Astrocyte (in vitro differentiated cells and primary cell): Measurements from ENCODE around the gene TUBE1. TPM values are rescaled to one million over a fixed set of nuclear protein-coding genes. Genes with fewer than 3 reads are reported as not detected.

ENCODE experiments used
- DNase-seq: peaks from one replicate; pipeline ENCODE4 v3.0.0-alpha.2; 2010; ENCODE audit warnings: low read depth
- FAIRE-seq: peaks from 2 replicates; lab custom pipeline; 2011; peaks lifted over from hg19 to GRCh38; lab: Jason Lieb, UNC
- H2AFZ ChIP-seq: 2 replicates; pipeline ENCODE4 v1.6.0; 2012; ENCODE audit warnings: low read depth, low read length, inconsistent platforms
- H3K27ac ChIP-seq: 2 replicates; pipeline ENCODE4 v1.5.1; 2011; ENCODE audit warnings: low read depth, low read length, inconsistent platforms
- H3K27me3 ChIP-seq: 2 replicates; pipeline ENCODE4 v1.6.0; 2011; ENCODE audit warnings: low read length, inconsistent platforms; ENCODE audit not compliant: insufficient read depth
- H3K36me3 ChIP-seq: 2 replicates; pipeline ENCODE4 v1.5.1; 2011; ENCODE audit warnings: low read length, inconsistent platforms; ENCODE audit not compliant: insufficient read depth
- H3K4me1 ChIP-seq: 2 replicates; pipeline ENCODE4 v1.5.1; 2011; ENCODE audit warnings: low read length, inconsistent platforms; ENCODE audit not compliant: insufficient read depth
- H3K4me2 ChIP-seq: 2 replicates; pipeline ENCODE4 v1.6.0; 2012; ENCODE audit warnings: low read length, inconsistent platforms
- H3K4me3 ChIP-seq: 2 replicates; pipeline ENCODE4 v1.5.1; 2011; ENCODE audit warnings: low read depth, mild to moderate bottlenecking, low read length, inconsistent platforms; ENCODE audit not compliant: insufficient read depth
- H3K79me2 ChIP-seq: 2 replicates; pipeline ENCODE4 v1.6.0; 2012; ENCODE audit warnings: mild to moderate bottlenecking, low read length, inconsistent platforms; ENCODE audit not compliant: insufficient read depth
- H3K9ac ChIP-seq: 2 replicates; pipeline ENCODE4 v1.6.0; 2012; ENCODE audit warnings: mild to moderate bottlenecking, low read length, inconsistent platforms
- H3K9me3 ChIP-seq: 2 replicates; pipeline ENCODE4 v1.5.1; 2012; ENCODE audit warnings: low read depth, mild to moderate bottlenecking, low read length, inconsistent platforms; ENCODE audit not compliant: insufficient read depth
- H4K20me1 ChIP-seq: 2 replicates; pipeline ENCODE4 v1.6.0; 2012; ENCODE audit warnings: low read length, inconsistent platforms; ENCODE audit not compliant: insufficient read depth
- H3K27ac Mint-ChIP-seq: one replicate; pipeline ENCODE4 v1.8.0; 2021; ENCODE audit warnings: mild to moderate bottlenecking, mixed read lengths; ENCODE audit not compliant: unreplicated experiment
- H3K27me3 Mint-ChIP-seq: one replicate; pipeline ENCODE4 v1.8.0; 2021; ENCODE audit warnings: low read depth, mixed read lengths; ENCODE audit not compliant: unreplicated experiment
- H3K36me3 Mint-ChIP-seq: one replicate; pipeline ENCODE4 v1.8.0; 2021; ENCODE audit warnings: low read depth, mixed read lengths; ENCODE audit not compliant: unreplicated experiment
- H3K4me1 Mint-ChIP-seq: one replicate; pipeline ENCODE4 v1.8.0; 2021; ENCODE audit warnings: low read depth, mixed read lengths; ENCODE audit not compliant: unreplicated experiment
- H3K4me3 Mint-ChIP-seq: one replicate; pipeline ENCODE4 v1.8.0; 2021; ENCODE audit warnings: mild to moderate bottlenecking, moderate library complexity, mixed read lengths; ENCODE audit not compliant: unreplicated experiment
- H3K9me3 Mint-ChIP-seq: one replicate; pipeline ENCODE4 v1.8.0; 2021; ENCODE audit warnings: mild to moderate bottlenecking, mixed read lengths; ENCODE audit not compliant: unreplicated experiment
- EZH2 ChIP-seq: IDR thresholded peaks from 2 replicates; pipeline ENCODE4 v1.6.1; 2012; ENCODE audit warnings: mild to moderate bottlenecking, low read length, inconsistent platforms; ENCODE audit not compliant: insufficient read depth
- total RNA-seq: library from RNA; stranded (reverse); gene quantifications from 2 replicates; pipeline ENCODE4 v1.2.1, GENCODE V29; 2021
- TF ChIP-seq, protein P1 (sequence below): IDR thresholded peaks from 2 replicates; pipeline ENCODE4 v1.5.1; 2011; ENCODE audit warnings: low read depth, mild to moderate bottlenecking, inconsistent platforms, low read length, moderate library complexity; ENCODE audit not compliant: insufficient read depth

Gene TUBE1
- total RNA-seq, 1 donor from 2014 or later: 17.7 TPM

DNA sequence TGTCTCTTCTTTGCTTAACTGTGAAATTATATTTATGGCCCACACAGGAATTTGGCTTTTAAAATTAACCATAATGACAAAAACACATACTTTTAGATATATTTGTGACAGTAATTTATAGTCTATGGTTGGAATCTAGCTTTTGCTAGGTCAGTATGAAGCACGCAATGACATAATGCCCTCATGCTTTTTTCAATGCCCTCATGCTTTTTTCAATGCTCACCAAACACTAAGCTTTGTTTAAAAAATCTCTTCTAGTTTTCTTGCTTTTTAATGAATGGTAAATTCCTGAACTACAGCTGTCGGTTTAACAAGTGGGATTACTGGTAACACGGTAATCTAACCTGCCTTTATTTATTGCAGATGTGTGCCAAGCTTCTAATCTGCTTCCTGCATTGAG lies 20.7 kb downstream of the TUBE1 start:
- Mint-ChIP-seq H3K36me3 (peaks cover 1% of the 10 kb centered on the region), H3K27me3 (no peaks in the 10 kb centered on the region)

DNA sequence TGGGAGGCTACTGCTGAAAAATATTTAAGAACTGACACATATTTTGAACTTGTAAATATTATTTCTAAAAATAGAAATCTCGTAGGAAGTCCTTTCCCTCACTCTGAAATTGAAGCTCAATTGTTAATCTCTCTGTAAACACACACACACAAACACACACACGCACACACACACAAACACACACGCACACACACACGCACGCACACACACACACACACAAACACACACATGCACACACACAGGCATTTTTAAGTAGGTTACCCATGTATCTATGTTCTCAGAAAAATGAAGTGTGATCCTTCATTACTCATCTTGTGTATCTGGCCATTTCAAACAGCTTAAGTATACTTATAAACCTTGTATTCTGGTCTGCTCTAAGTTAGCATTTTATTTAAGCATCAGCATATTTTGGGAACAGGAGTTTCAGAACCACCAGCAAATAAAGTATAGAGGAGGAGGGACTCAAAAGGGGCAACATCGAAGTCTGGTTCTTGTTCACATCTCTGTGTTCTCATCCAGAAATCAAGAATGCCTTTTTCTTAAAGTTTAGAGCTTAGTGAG lies 21.8 kb downstream of the TUBE1 start:
- Mint-ChIP-seq H3K36me3 (peaks cover 1% of the 10 kb centered on the region), H3K27me3 (no peaks in the 10 kb centered on the region), H3K9me3 (no peaks in the 10 kb centered on the region), H3K4me3 (no peak overlapping the region), H3K4me1 (peaks cover 9% of the 10 kb centered on the region), H3K27ac (no peak overlapping the region)
- Histone ChIP-seq H3K9me3 (no peaks in the 10 kb centered on the region), H3K4me3 (no peak overlapping the region), H3K4me2 (no peak overlapping the region), H3K9ac (no peak overlapping the region), H3K79me2 (no peaks in the 10 kb centered on the region), H3K36me3 (no peaks in the 10 kb centered on the region), H2AFZ (no peak overlapping the region), H3K4me1 (no peaks in the 10 kb centered on the region), H4K20me1 (no peaks in the 10 kb centered on the region), H3K27ac (no peak overlapping the region), H3K27me3 (no peaks in the 10 kb centered on the region)
- FAIRE-seq (no peak), DNase-seq (no peak)
- TF ChIP-seq, protein P1, sequence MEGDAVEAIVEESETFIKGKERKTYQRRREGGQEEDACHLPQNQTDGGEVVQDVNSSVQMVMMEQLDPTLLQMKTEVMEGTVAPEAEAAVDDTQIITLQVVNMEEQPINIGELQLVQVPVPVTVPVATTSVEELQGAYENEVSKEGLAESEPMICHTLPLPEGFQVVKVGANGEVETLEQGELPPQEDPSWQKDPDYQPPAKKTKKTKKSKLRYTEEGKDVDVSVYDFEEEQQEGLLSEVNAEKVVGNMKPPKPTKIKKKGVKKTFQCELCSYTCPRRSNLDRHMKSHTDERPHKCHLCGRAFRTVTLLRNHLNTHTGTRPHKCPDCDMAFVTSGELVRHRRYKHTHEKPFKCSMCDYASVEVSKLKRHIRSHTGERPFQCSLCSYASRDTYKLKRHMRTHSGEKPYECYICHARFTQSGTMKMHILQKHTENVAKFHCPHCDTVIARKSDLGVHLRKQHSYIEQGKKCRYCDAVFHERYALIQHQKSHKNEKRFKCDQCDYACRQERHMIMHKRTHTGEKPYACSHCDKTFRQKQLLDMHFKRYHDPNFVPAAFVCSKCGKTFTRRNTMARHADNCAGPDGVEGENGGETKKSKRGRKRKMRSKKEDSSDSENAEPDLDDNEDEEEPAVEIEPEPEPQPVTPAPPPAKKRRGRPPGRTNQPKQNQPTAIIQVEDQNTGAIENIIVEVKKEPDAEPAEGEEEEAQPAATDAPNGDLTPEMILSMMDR: no peak
- TF ChIP-seq EZH2: no peak

More for the DNA sequence above, 20.7 kb downstream of the TUBE1 start:
- H3K9me3 Mint-ChIP-seq: no peaks in the 10 kb centered on the region
- Histone ChIP-seq H3K4me2 (no peak overlapping the region), H3K27ac (no peak overlapping the region), H3K4me3 (no peak overlapping the region), H3K9ac (no peak overlapping the region), H3K9me3 (no peaks in the 10 kb centered on the region), H4K20me1 (no peaks in the 10 kb centered on the region), H3K79me2 (no peaks in the 10 kb centered on the region), H3K36me3 (no peaks in the 10 kb centered on the region), H3K27me3 (no peaks in the 10 kb centered on the region), H2AFZ (no peak overlapping the region), H3K4me1 (no peaks in the 10 kb centered on the region)
- H3K27ac Mint-ChIP-seq: no peak overlapping the region
- DNase-seq: no peak
- no peak for FAIRE-seq
- peaks cover 5% of the 10 kb centered on the region for H3K4me1 Mint-ChIP-seq
- TF ChIP-seq EZH2: no peak
- TF ChIP-seq, protein P1: no peak
- H3K4me3 Mint-ChIP-seq: no peak overlapping the region

DNA sequence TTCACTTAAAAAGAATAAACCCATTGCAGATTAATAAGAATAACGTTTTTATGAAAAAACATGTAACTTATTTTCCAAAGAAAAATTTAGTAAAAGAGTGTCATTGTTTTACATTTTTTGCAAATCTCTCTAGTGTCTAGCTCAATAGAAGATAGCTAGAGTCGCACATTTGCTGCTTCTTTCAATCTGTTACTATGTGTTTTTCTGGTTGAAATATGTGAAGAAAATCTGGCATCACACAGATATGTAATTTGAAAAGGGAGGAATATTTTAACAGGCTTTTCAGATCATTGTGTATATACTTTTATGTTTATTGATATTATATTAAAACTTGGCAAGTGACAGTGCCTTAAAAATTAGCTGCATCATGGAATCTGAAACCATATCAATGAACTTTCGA lies 24.3 kb downstream of the TUBE1 start:
- Mint-ChIP-seq H3K36me3 (no peaks in the 10 kb centered on the region), H3K4me3 (no peak overlapping the region), H3K27me3 (no peaks in the 10 kb centered on the region), H3K4me1 (peaks cover 9% of the 10 kb centered on the region), H3K27ac (no peak overlapping the region), H3K9me3 (no peaks in the 10 kb centered on the region)
- TF ChIP-seq EZH2: no peak
- TF ChIP-seq, protein P1: no peak
- H3K4me3 ChIP-seq: no peak overlapping the region
- H3K79me2 ChIP-seq: no peaks in the 10 kb centered on the region
- no peak overlapping the region for H3K27ac ChIP-seq
- no peak overlapping the region for H3K4me2 ChIP-seq
- DNase-seq (no peak), FAIRE-seq (no peak)
- H3K9me3 ChIP-seq: no peaks in the 10 kb centered on the region
- no peaks in the 10 kb centered on the region for H4K20me1 ChIP-seq
- H3K4me1 ChIP-seq: no peaks in the 10 kb centered on the region
- no peak overlapping the region for H3K9ac ChIP-seq
- no peak overlapping the region for H2AFZ ChIP-seq
- H3K27me3 ChIP-seq: no peaks in the 10 kb centered on the region
- H3K36me3 ChIP-seq: no peaks in the 10 kb centered on the region
